A673 (cell line): ENCODE data around the gene ITPR3.

Source experiments
- CTCF ChIP-seq: fragments of 300-800, 200-600 bp; sonication (generic); conservative IDR thresholded peaks from 2 replicates; pipeline ENCODE4 v1.5.1; 2017; ENCODE audit warnings: low read depth, mild to moderate bottlenecking, antibody characterized with exemption, low read length, moderate library complexity, mixed read lengths
- EZH2 ChIP-seq: fragments of 200-600 bp; sonication (generic); IDR thresholded peaks from 2 replicates; pipeline ENCODE4 v1.6.1; 2017; ENCODE audit warnings: borderline replicate concordance, low read depth, mild to moderate bottlenecking, mixed read lengths, antibody characterized with exemption, low read length; ENCODE audit not compliant: poor library complexity, severe bottlenecking

GRCh38 chr6:33578164-33578563, 43.0 kb upstream of the ITPR3 start:
- TF ChIP-seq CTCF, result no peak
- TF ChIP-seq EZH2, result no peak
